Endothelial cell of umbilical vein (primary cell): Measurements from ENCODE around the gene GADL1. TPM values are rescaled to one million over a fixed set of nuclear protein-coding genes. Genes with fewer than 3 reads are reported as not detected.

ENCODE experiments used
- BruUV-seq: library from RNA; stranded (reverse); fragments of 400-500 nt; replicated peaks from 2 replicates; lab custom pipeline; 2021; lab: Mats Ljungman, UMichigan
- CTCF ChIA-PET: fragments of 300-600, 350-600 bp; sonication (Branson Sonifier 250); formaldehyde crosslinking; loops from one replicate; lab custom pipeline; 2021; ENCODE audit warnings: antibody characterized with exemption, inconsistent platforms; lab: Charles Lee
- POLR2A ChIA-PET: fragments of 300-600, 350-600 bp; sonication (Branson Sonifier 250); formaldehyde crosslinking; loops from one replicate; lab custom pipeline; 2021; ENCODE audit warnings: antibody characterized with exemption, inconsistent platforms; lab: Charles Lee
- DNase-seq: peaks from one replicate; pipeline ENCODE4 v3.0.0-alpha.2; 2011; ENCODE audit warnings: low read depth, low spot score
- FAIRE-seq: peaks from 2 replicates; lab custom pipeline; 2011; peaks lifted over from hg19 to GRCh38; lab: Jason Lieb, UNC
- H2AFZ ChIP-seq: 2 replicates; pipeline ENCODE4 v1.6.0; 2012; ENCODE audit warnings: low read depth, low read length, control low read depth, inconsistent platforms
- H3K27ac ChIP-seq: 2 replicates; pipeline ENCODE4 v1.5.1; 2011; ENCODE audit warnings: low read depth, mild to moderate bottlenecking, control low read depth, low read length, moderate library complexity; ENCODE audit not compliant: insufficient read depth
- H3K27me3 ChIP-seq, 2 experiments: 2 replicates each; pipeline versions ENCODE4 v1.6.0 to v1.6.1; 2011; ENCODE audit warnings: low read length in 2 of 2, mixed read lengths in 1 of 2; ENCODE audit not compliant: control insufficient read depth in 2 of 2, insufficient read depth in 2 of 2
- H3K36me3 ChIP-seq, 2 experiments: 2 replicates in 1 of 2; 3 replicates in 1 of 2; pipeline ENCODE4 v1.5.1; 2011; ENCODE audit warnings: low read length in 2 of 2, mild to moderate bottlenecking in 1 of 2, moderate library complexity in 1 of 2; ENCODE audit not compliant: control insufficient read depth in 2 of 2, insufficient read depth in 2 of 2; ENCODE audit errors: extremely low read depth in 1 of 2
- H3K4me1 ChIP-seq: 3 replicates; pipeline ENCODE4 v1.5.1; 2011; ENCODE audit warnings: mild to moderate bottlenecking, low read length; ENCODE audit not compliant: control insufficient read depth, insufficient read depth; ENCODE audit errors: extremely low read depth
- H3K4me2 ChIP-seq: 2 replicates; pipeline ENCODE4 v1.6.1; 2011; ENCODE audit warnings: low read length, control low read depth, mixed read lengths; ENCODE audit not compliant: insufficient read depth
- H3K4me3 ChIP-seq, 3 experiments: fragments of 200-600 bp in 1 of 3; sonication (generic), shearing (Covaris generic) in 1 of 3; replicated peaks in 1 of 3; 2 replicates each; pipeline ENCODE4 v1.5.1; 2011 to 2016; ENCODE audit warnings: control low read depth in 3 of 3, low read length in 3 of 3, mild to moderate bottlenecking in 2 of 3, inconsistent platforms in 1 of 3, low read depth in 1 of 3, moderate library complexity in 1 of 3; ENCODE audit not compliant: insufficient read depth in 1 of 3
- H3K79me2 ChIP-seq: 2 replicates; pipeline ENCODE4 v1.6.0; 2012; ENCODE audit warnings: low read length, inconsistent platforms; ENCODE audit not compliant: control insufficient read depth, insufficient read depth
- H3K9ac ChIP-seq: replicated peaks from 2 replicates; pipeline ENCODE3; 2011; ENCODE audit warnings: low read length, control low read depth; ENCODE audit not compliant: insufficient read depth; ENCODE audit errors: extremely low read depth
- H3K9me1 ChIP-seq: replicated peaks from 3 replicates; pipeline ENCODE4 v1.6.0; 2011; ENCODE audit warnings: mild to moderate bottlenecking, low read length; ENCODE audit not compliant: control insufficient read depth, insufficient read depth; ENCODE audit errors: extremely low read depth
- H3K9me3 ChIP-seq: replicated peaks from 2 replicates; pipeline ENCODE4 v1.5.1; 2012; ENCODE audit warnings: low read length, inconsistent platforms; ENCODE audit not compliant: control insufficient read depth, insufficient read depth
- H4K20me1 ChIP-seq: replicated peaks from 2 replicates; pipeline ENCODE3; 2011; ENCODE audit warnings: mild to moderate bottlenecking, low read length; ENCODE audit not compliant: control insufficient read depth, insufficient read depth; ENCODE audit errors: extremely low read depth
- GATA2 ChIP-seq: IDR thresholded peaks from 2 replicates; pipeline ENCODE4 v1.7.0; 2011; ENCODE audit warnings: low read depth, mild to moderate bottlenecking, moderate library complexity, mixed read lengths, low read length; ENCODE audit not compliant: insufficient read length, insufficient read depth
- MYC ChIP-seq: IDR thresholded peaks from one replicate; pipeline ENCODE4 v1.6.1; 2011; ENCODE audit warnings: mild to moderate bottlenecking, low read depth, low read length
- dilution Hi-C: fragments of 300-500 bp; cut with MboI; formaldehyde crosslinking; loops from one replicate; pipeline ENCODE4 v1.15.0; 2019; ENCODE audit warnings: low sequenced_read_pairs; ENCODE audit not compliant: extremely low pct_ligation_motif_present
- intact Hi-C: fragments of 100-400 bp; cut with micrococcal nuclease; formaldehyde crosslinking; loops from one replicate; pipeline ENCODE4 v1.10.0; 2022
- polyA plus RNA-seq, 4 experiments: library from polyadenylated mRNA; depleted of rRNA in 3 of 4; stranded (reverse) in 3 of 4; unstranded in 1 of 4; fragments of >200 nt; gene quantifications; 2 replicates each; pipeline versions ENCODE4 v1.2.1 to v1.2.3, GENCODE V29; 2011 to 2012; ENCODE audit warnings: missing spikeins in 1 of 4
- total RNA-seq: library from RNA; stranded (reverse); gene quantifications from 2 replicates; pipeline ENCODE4 v1.2.3, GENCODE V29; 2021
- TF ChIP-seq, protein P1 (sequence below): IDR thresholded peaks from 2 replicates; pipeline ENCODE4 v1.6.1; 2011; ENCODE audit not compliant: insufficient read depth, insufficient read length

Gene GADL1
- total and polyA plus RNA-seq, 2 donors (not counting 3 experiments of a cell fraction or from before 2014, with no cell fraction given), result not detected

DNA sequence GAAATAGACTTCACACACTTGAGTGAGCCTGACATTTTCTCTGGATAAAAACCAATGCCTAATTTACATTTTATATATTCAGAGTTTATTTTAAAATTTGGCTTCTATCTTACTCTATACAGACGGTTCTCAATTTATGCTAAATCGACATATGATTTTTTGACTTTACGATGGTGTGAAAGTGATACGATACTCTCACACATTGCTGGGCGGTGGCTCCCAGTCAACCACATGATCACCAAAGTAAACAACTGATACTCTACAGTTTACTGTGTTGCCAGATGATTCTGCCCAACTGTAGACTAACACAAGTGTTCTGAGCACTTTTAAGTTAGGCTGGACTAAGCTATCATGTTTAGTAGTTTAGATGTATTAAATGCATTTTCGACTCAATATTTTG, 25.1 kb upstream of the GADL1 start:
- Histone ChIP-seq H3K27ac (no peak overlapping the region), H3K4me1 (no peaks in the 10 kb centered on the region), H3K9me1 (no peaks in the 10 kb centered on the region), H3K4me2 (no peak overlapping the region), H3K4me3 (no peak overlapping the region), H2AFZ (no peak overlapping the region), H3K36me3 (no peaks in the 10 kb centered on the region), H4K20me1 (no peaks in the 10 kb centered on the region), H3K27me3 (peaks cover 2 to 7% of the 10 kb centered on the region in 2 experiments), H3K9ac (no peak overlapping the region), H3K9me3 (no peaks in the 10 kb centered on the region), H3K79me2 (no peaks in the 10 kb centered on the region)
- dilution Hi-C loops, result no loop called here
- intact Hi-C loops, result no loop called here
- no peak for FAIRE-seq
- ChIA-PET POLR2A (no interaction called here), CTCF (no interaction called here)
- BruUV-seq, result no TSS peak
- DNase-seq, result no peak
- TF ChIP-seq, protein P1, sequence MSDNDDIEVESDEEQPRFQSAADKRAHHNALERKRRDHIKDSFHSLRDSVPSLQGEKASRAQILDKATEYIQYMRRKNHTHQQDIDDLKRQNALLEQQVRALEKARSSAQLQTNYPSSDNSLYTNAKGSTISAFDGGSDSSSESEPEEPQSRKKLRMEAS, result no peak
- no peak for TF ChIP-seq GATA2

DNA sequence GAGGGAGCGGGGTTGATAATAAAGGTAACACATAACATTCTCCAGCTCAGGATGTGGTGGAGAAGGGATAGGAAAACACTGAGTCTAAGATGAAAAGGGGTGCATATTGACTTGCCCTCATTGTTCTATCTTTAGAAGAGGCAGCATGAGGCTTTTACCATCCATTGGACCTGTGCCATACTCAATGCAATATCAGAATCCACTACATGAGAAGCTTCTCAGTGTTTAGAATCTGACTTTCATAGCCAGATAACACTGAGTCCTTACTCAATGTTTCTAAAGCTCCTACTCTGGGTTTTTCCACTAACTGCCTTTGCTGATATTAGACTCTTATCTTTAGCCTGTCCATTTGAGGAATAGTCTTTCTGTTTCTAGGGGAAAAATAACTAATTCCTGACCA, 24.3 kb upstream of the GADL1 start:
- peaks cover 2 to 7% of the 10 kb centered on the region in 2 experiments for H3K27me3 ChIP-seq
- H3K79me2 ChIP-seq, result no peaks in the 10 kb centered on the region
- FAIRE-seq (no peak), DNase-seq (no peak)
- no peaks in the 10 kb centered on the region for H3K36me3 ChIP-seq
- no TSS peak for BruUV-seq
- H3K27ac ChIP-seq, result no peak overlapping the region
- H3K4me3 ChIP-seq, result no peak overlapping the region
- H3K9me3 ChIP-seq, result no peaks in the 10 kb centered on the region
- H3K9me1 ChIP-seq, result no peaks in the 10 kb centered on the region
- H3K9ac ChIP-seq, result no peak overlapping the region
- ChIA-PET CTCF (no interaction called here), POLR2A (no interaction called here)
- intact Hi-C loops, result no loop called here
- TF ChIP-seq MYC, result no peak
- no peaks in the 10 kb centered on the region for H3K4me1 ChIP-seq
- no peak overlapping the region for H2AFZ ChIP-seq
- dilution Hi-C loops, result no loop called here
- no peaks in the 10 kb centered on the region for H4K20me1 ChIP-seq
- no peak overlapping the region for H3K4me2 ChIP-seq
